Tibial nerve (tissue), 4 donors: Measurements from ENCODE around the gene AUTS2. TPM values are rescaled to one million over a fixed set of nuclear protein-coding genes. Genes with fewer than 3 reads are reported as not detected.

Experiments
- DNase-seq, 2 donors: peaks; one replicate each; pipeline ENCODE4 v3.0.0-alpha.2; 2019; ENCODE audit warnings: low spot score in 2 of 2
- H3K27ac ChIP-seq, 4 donors: fragments of 200-600 bp; sonication (generic) in 3 of 4; one replicate each; pipeline ENCODE4 v1.5.1; 2017 to 2019; ENCODE audit warnings: mild to moderate bottlenecking in 1 of 4
- H3K27me3 ChIP-seq, 2 donors: fragments of 200-600 bp; sonication (generic) in 1 of 2; one replicate each; pipeline versions ENCODE4 v1.5.1 to v1.6.0; 2017 to 2019
- H3K36me3 ChIP-seq, 3 donors: fragments of 200-600 bp; sonication (generic); one replicate each; pipeline ENCODE4 v1.5.1; 2018 to 2019
- H3K4me1 ChIP-seq, 4 donors: fragments of 200-600 bp; sonication (generic) in 3 of 4; one replicate each; pipeline ENCODE4 v1.5.1; 2017 to 2019
- H3K4me3 ChIP-seq, 4 donors: fragments of 200-600 bp; sonication (generic) in 3 of 4; one replicate each; pipeline ENCODE4 v1.5.1; 2017 to 2019; ENCODE audit warnings: mild to moderate bottlenecking in 1 of 4, moderate library complexity in 1 of 4
- H3K9me3 ChIP-seq, 4 donors: fragments of 200-600 bp; sonication (generic) in 3 of 4; one replicate each; pipeline ENCODE4 v1.5.1; 2017 to 2019
- EP300 ChIP-seq, 2 donors: sonication (generic); formaldehyde crosslinking; IDR thresholded peaks; one replicate each; pipeline ENCODE4 v1.6.1; 2017; ENCODE audit warnings: antibody characterized with exemption in 2 of 2, mild to moderate bottlenecking in 1 of 2
- POLR2A ChIP-seq, 2 donors: fragments of 450-650 bp; IDR thresholded peaks; one replicate each; pipeline ENCODE4 v1.6.1; 2017; ENCODE audit warnings: antibody characterized with exemption in 2 of 2, mild to moderate bottlenecking in 2 of 2, moderate library complexity in 2 of 2
- WGBS, 2 donors: methylation state at CpG; one replicate each; pipeline ENCODE4 v1.1.5; 2018; 5-methylcytosine and 5-hydroxymethylcytosine counted together
- total RNA-seq, 4 donors: library from RNA; depleted of rRNA; stranded (reverse); fragments of >200 nt; gene quantifications; one replicate each; pipeline ENCODE4 v1.1.0, GENCODE V29; 2016
- TF ChIP-seq, protein P1 (sequence below), 5 experiments: fragments of 200-600 bp in 3 of 5; fragments of 450-650 bp in 2 of 5; sonication (generic) in 3 of 5; IDR thresholded peaks; one replicate each; pipeline ENCODE4 v1.5.1; 2016 to 2019; ENCODE audit warnings: antibody characterized with exemption in 5 of 5, mild to moderate bottlenecking in 3 of 5, moderate library complexity in 2 of 5

Gene AUTS2
- total RNA-seq, 4 donors from 2014 or later, result 56.6 to 87.9 (median 71.6) TPM

DNA sequence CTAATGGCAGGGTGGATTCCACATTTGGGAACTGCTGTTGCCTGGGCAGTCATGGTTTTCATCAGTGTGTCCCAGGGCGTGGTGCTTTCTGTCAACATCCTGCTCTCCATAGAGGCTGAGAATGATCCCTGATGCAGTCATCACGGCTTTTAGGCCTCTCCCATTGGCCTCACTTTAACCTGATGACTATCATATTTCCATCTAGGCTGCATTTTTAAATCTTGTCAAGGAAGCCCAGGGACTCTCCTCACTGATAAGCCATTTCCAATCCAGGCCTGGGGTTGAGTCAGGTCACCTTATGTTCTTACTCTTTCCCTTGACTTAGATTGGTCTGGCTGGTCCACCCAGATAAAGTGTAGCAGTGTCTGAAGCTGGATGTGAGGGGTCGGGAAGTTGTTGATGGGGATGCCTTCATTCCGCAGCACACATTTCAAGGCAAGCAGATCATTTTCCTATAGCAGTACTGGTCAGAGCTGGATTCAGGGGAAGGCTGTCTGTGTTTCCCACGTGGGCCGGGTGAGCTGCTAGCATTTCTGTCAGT is 177.0 kb downstream of the AUTS2 start:
- peak; percentile 39 to 44 for DNase-seq
- TF ChIP-seq EP300 (IDR thresholded peaks at IDR 0.05), result peak in 1 of 2 donors; percentile 37
- TF ChIP-seq, protein P1, sequence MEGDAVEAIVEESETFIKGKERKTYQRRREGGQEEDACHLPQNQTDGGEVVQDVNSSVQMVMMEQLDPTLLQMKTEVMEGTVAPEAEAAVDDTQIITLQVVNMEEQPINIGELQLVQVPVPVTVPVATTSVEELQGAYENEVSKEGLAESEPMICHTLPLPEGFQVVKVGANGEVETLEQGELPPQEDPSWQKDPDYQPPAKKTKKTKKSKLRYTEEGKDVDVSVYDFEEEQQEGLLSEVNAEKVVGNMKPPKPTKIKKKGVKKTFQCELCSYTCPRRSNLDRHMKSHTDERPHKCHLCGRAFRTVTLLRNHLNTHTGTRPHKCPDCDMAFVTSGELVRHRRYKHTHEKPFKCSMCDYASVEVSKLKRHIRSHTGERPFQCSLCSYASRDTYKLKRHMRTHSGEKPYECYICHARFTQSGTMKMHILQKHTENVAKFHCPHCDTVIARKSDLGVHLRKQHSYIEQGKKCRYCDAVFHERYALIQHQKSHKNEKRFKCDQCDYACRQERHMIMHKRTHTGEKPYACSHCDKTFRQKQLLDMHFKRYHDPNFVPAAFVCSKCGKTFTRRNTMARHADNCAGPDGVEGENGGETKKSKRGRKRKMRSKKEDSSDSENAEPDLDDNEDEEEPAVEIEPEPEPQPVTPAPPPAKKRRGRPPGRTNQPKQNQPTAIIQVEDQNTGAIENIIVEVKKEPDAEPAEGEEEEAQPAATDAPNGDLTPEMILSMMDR (IDR thresholded peaks at IDR 0.05), result no peak
- H3K27ac ChIP-seq, result peak overlapping the region in 3 of 4 donors; percentile 2 to 68 (median 36)

DNA sequence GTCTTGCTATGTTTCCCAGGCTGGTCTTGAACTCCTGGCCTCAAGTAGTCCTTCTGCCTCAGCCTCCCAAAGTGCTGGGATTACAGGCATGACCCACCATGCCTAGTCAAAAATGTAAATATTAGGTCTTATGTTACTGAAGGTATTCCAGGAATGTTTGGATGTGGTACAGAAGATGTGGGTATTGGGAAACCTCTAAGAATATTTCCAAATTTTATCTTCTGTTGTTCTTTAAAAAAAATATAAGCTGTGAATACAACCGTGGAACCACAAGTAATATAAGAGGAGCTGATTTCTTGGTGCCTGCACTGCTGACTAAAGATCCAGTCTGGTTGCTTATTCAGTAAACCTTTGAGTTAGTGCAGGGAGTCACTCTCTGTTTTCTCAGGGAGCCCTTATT is 178.3 kb downstream of the AUTS2 start:
- H3K4me3 ChIP-seq, result no peak overlapping the region
- H3K36me3 ChIP-seq, result no peaks in the 10 kb centered on the region
- H3K4me1 ChIP-seq, result peaks cover 0 to 30% (median 6%) of the 10 kb centered on the region in 4 donors
- TF ChIP-seq POLR2A (IDR thresholded peaks at IDR 0.05), result no peak
- TF ChIP-seq EP300 (IDR thresholded peaks at IDR 0.05), result no peak
- TF ChIP-seq, protein P1 (IDR thresholded peaks at IDR 0.05), result no peak
- no peak overlapping the region for H3K27ac ChIP-seq
- no peak for DNase-seq
- H3K27me3 ChIP-seq, result no peaks in the 10 kb centered on the region
- H3K9me3 ChIP-seq, result no peaks in the 10 kb centered on the region
- 59 to 66% methylated on average over 1 of the region's 1 CpG for WGBS, 2 donors

More for the DNA sequence above, 177.0 kb downstream of the AUTS2 start:
- Histone ChIP-seq H3K9me3 (no peaks in the 10 kb centered on the region), H3K4me3 (no peak overlapping the region), H3K4me1 (peaks cover 0 to 17% (median 0%) of the 10 kb centered on the region in 4 donors), H3K27me3 (no peaks in the 10 kb centered on the region), H3K36me3 (no peaks in the 10 kb centered on the region)
- whole genome bisulfite sequencing, 2 donors, result 60 to 67% methylated on average over 6 of the region's 6 CpGs

DNA sequence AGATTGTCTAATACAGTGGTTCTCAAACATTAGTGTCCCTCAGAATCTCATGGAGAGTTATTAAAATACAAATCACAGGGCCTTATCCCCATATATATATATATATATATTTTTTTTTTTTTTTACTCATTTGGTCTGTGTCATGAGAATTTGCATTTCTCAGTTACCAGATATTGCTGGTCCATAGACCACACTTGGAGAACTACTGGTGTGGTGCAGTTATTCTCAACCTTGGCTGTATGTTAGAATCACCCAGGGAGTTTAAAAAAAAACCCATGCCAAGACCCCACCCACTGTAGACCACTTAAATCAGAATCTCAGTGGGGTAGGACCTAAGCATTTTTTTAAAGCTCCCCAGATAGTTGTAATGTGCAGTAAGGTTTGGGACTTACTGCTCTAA is 179.9 kb downstream of the AUTS2 start:
- TF ChIP-seq POLR2A (IDR thresholded peaks at IDR 0.05) (no peak), EP300 (IDR thresholded peaks at IDR 0.05) (no peak)
- TF ChIP-seq, protein P1 (IDR thresholded peaks at IDR 0.05), result no peak
- Histone ChIP-seq H3K9me3 (no peaks in the 10 kb centered on the region), H3K27ac (no peak overlapping the region), H3K4me3 (no peak overlapping the region), H3K4me1 (peaks cover 0 to 44% (median 13%) of the 10 kb centered on the region in 4 donors), H3K27me3 (no peaks in the 10 kb centered on the region), H3K36me3 (no peaks in the 10 kb centered on the region)
- no peak for DNase-seq

DNA sequence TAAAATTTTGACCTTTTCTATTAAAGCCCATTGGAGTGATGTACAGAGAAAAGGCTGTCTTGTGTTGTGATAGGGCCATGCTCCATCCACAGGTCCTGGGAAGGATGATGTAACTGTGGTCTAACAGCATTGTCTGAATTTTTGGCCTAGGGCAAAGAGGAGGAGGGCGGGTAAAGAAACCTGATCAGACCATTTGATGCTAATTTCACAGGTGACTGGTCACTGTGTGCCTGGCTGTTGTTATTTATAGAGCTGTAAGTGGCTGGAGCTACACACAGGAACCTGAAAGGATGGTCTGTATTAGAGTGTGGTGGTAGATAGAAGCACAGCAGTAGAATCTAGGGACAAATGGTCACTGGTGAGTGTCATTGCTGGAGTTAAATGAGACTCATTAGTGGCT is 182.1 kb downstream of the AUTS2 start:
- TF ChIP-seq, protein P1 (IDR thresholded peaks at IDR 0.05), result no peak
- TF ChIP-seq POLR2A (IDR thresholded peaks at IDR 0.05) (no peak), EP300 (IDR thresholded peaks at IDR 0.05) (no peak)
- no peaks in the 10 kb centered on the region for H3K9me3 ChIP-seq
- no peak overlapping the region for H3K4me3 ChIP-seq
- peaks cover 0 to 52% (median 21%) of the 10 kb centered on the region in 4 donors for H3K4me1 ChIP-seq
- H3K27ac ChIP-seq, result no peak overlapping the region
- 96 to 100% methylated on average over 1 of the region's 1 CpG for WGBS, 2 donors
- H3K27me3 ChIP-seq, result no peaks in the 10 kb centered on the region
- DNase-seq, result no peak
- H3K36me3 ChIP-seq, result no peaks in the 10 kb centered on the region

DNA sequence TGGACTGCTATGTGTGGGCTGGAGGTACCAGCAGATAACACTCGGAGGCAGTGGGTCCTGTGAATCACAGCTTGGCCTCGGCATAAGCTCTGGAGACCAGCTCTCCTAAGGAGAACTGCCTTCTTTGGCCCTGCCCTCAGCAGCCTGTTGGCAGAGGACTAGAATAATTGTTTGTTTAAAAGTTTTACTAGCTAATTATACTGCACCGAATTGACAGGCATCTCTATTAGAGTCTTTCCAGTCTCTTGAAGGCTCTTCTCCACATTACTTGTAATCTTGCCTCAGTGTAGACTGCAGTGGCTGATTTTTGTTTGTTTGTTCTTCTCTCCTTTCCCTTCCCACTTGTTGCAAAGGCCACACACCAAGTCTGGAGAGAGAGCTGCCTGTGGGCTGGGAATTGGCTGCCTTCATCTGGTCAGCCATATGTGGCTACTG is 183.2 kb downstream of the AUTS2 start:
- H3K36me3 ChIP-seq, result no peaks in the 10 kb centered on the region
- peak overlapping the region in 3 of 4 donors; percentile 6 to 60 (median 54) for H3K27ac ChIP-seq
- H3K27me3 ChIP-seq, result no peaks in the 10 kb centered on the region
- TF ChIP-seq POLR2A (IDR thresholded peaks at IDR 0.05) (no peak), EP300 (IDR thresholded peaks at IDR 0.05) (peak in 1 of 2 donors; percentile 29)
- no peak for DNase-seq
- H3K4me3 ChIP-seq, result peak overlapping the region in 1 of 4 donors; percentile 13
- WGBS, 2 donors, result 19 to 24% methylated on average over 3 of the region's 3 CpGs
- peaks cover 0 to 47% (median 21%) of the 10 kb centered on the region in 4 donors for H3K4me1 ChIP-seq
- H3K9me3 ChIP-seq, result no peaks in the 10 kb centered on the region
